Esophagus squamous epithelium (tissue), 5 donors: ENCODE data around the gene CUEDC1. TPM values are rescaled to one million over a fixed set of nuclear protein-coding genes. Genes with fewer than 3 reads are reported as not detected.

Experiments
- DNase-seq: peaks from one replicate; lab custom pipeline; 2025; lab: John Stamatoyannopoulos, UW
- H3K27ac ChIP-seq, 4 donors: fragments of 200-600 bp; sonication (generic); one replicate each; pipeline ENCODE4 v1.5.1; 2016 to 2019; ENCODE audit warnings: mild to moderate bottlenecking in 1 of 4
- H3K27me3 ChIP-seq, 4 donors: fragments of 200-600 bp; sonication (generic); 1 replicate in 3 of 4; 2 replicates in 1 of 4; pipeline versions ENCODE4 v1.5.1 to v1.6.0; 2017 to 2021; ENCODE audit warnings: antibody characterized with exemption in 1 of 4
- H3K36me3 ChIP-seq, 3 donors: fragments of 200-600 bp; sonication (generic); one replicate each; pipeline ENCODE4 v1.5.1; 2016 to 2019
- H3K4me1 ChIP-seq, 3 donors: fragments of 200-600 bp; sonication (generic); one replicate each; pipeline ENCODE4 v1.5.1; 2017 to 2019
- H3K4me3 ChIP-seq, 4 donors: fragments of 200-600 bp; sonication (generic); 1 replicate in 3 of 4; 2 replicates in 1 of 4; pipeline ENCODE4 v1.5.1; 2016 to 2019; ENCODE audit warnings: mild to moderate bottlenecking in 2 of 4, moderate library complexity in 1 of 4
- H3K9me3 ChIP-seq, 3 donors: fragments of 200-600 bp; sonication (generic); one replicate each; pipeline ENCODE4 v1.5.1; 2016 to 2019
- CTCF ChIP-seq, 6 experiments: fragments of 450-650 bp in 4 of 6; fragments of 200-600 bp in 2 of 6; sonication (generic) in 2 of 6; IDR thresholded peaks; one replicate each; pipeline ENCODE4 v1.5.1; 2016 to 2019; ENCODE audit warnings: antibody characterized with exemption in 6 of 6, mild to moderate bottlenecking in 4 of 6, moderate library complexity in 4 of 6
- POLR2A ChIP-seq, 4 donors: fragments of 450-650 bp; IDR thresholded peaks; one replicate each; pipeline ENCODE4 v1.6.1; 2017; ENCODE audit warnings: antibody characterized with exemption in 4 of 4, mild to moderate bottlenecking in 4 of 4, moderate library complexity in 3 of 4
- WGBS, 2 donors: methylation state at CpG; one replicate each; pipeline ENCODE4 v1.1.5; 2018; 5-methylcytosine and 5-hydroxymethylcytosine counted together
- intact Hi-C: fragments of 100-400 bp; cut with DNase I; formaldehyde crosslinking; loops from one replicate; pipeline ENCODE4 v1.15.0; 2022
- total RNA-seq, 4 donors: library from RNA; depleted of rRNA; stranded (reverse); fragments of >200 nt; gene quantifications; one replicate each; pipeline ENCODE4 v1.1.0, GENCODE V29; 2016
- donor health status: DM: yes; HTN: yes; CAD: no.

Gene CUEDC1
- total RNA-seq, 4 donors from 2014 or later, result 7.4 to 27.3 (median 18.4) TPM

- Histone ChIP-seq H3K9me3 (no peaks in the 10 kb centered on the region), H3K27ac (no peak overlapping the region), H3K4me3 (no peak overlapping the region), H3K36me3 (peaks cover 0 to 55% (median 26%) of the 10 kb centered on the region in 3 donors), H3K27me3 (no peaks in the 10 kb centered on the region), H3K4me1 (peaks cover 0 to 21% (median 7%) of the 10 kb centered on the region in 3 donors)
- TF ChIP-seq POLR2A (IDR thresholded peaks at IDR 0.05), result no peak
- TF ChIP-seq CTCF (IDR thresholded peaks at IDR 0.05), result no peak
- intact Hi-C loops, result loop anchor here (10.0 kb wide), 1 partner anchor 714 kb away; no protein-coding TSS in a partner anchor
- 57 to 71% methylated on average over 4 of the region's 4 CpGs for WGBS, 2 donors
- no peak for DNase-seq
These were observed 116.8 kb downstream of the CUEDC1 start for GRCh38 chr17:57838453-57838852.

GRCh38 chr17:57835333-57835900, 119.8 kb downstream of the CUEDC1 start:
- Histone ChIP-seq H3K27ac (peak overlapping the region in 3 of 4 donors; percentile 14 to 55 (median 49)), H3K4me1 (peaks cover 0 to 33% (median 11%) of the 10 kb centered on the region in 3 donors), H3K4me3 (no peak overlapping the region), H3K36me3 (peaks cover 0 to 33% (median 21%) of the 10 kb centered on the region in 3 donors), H3K27me3 (no peaks in the 10 kb centered on the region), H3K9me3 (no peaks in the 10 kb centered on the region)
- no peak for DNase-seq
- WGBS, 2 donors, result 96 to 98% methylated on average over 2 of the region's 2 CpGs
- intact Hi-C loops, result loop anchor here (10.0 kb wide), 1 partner anchor 711 kb away; no protein-coding TSS in a partner anchor
- TF ChIP-seq POLR2A (IDR thresholded peaks at IDR 0.05) (no peak), CTCF (IDR thresholded peaks at IDR 0.05) (no peak)

GRCh38 chr17:57834146-57834741, 121.0 kb downstream of the CUEDC1 start:
- Histone ChIP-seq H3K4me1 (peaks cover 0 to 33% (median 11%) of the 10 kb centered on the region in 3 donors), H3K27ac (peak overlapping the region; percentile 22 to 67 (median 52)), H3K4me3 (no peak overlapping the region), H3K27me3 (no peaks in the 10 kb centered on the region), H3K36me3 (peaks cover 0 to 21% (median 10%) of the 10 kb centered on the region in 3 donors), H3K9me3 (no peaks in the 10 kb centered on the region)
- intact Hi-C loops, result loop anchor here (10.0 kb wide), 1 partner anchor 709 kb away; no protein-coding TSS in a partner anchor
- 28 to 48% methylated on average over 6 to 13 of the region's 13 CpGs for WGBS, 2 donors
- TF ChIP-seq CTCF (IDR thresholded peaks at IDR 0.05) (peak in 2 of 6 experiments; percentile 16 to 39), POLR2A (IDR thresholded peaks at IDR 0.05) (no peak)
- no peak for DNase-seq

- peak overlapping the region in 3 of 4 donors; percentile 37 to 64 (median 39) for H3K4me3 ChIP-seq
- H3K9me3 ChIP-seq, result no peaks in the 10 kb centered on the region
- TF ChIP-seq CTCF (IDR thresholded peaks at IDR 0.05), result peak; percentile 77 to 88 (median 82)
- no peak for TF ChIP-seq POLR2A (IDR thresholded peaks at IDR 0.05)
- peaks cover 0 to 33% (median 11%) of the 10 kb centered on the region in 3 donors for H3K4me1 ChIP-seq
- intact Hi-C loops, result loop anchor here (10.0 kb wide), 1 partner anchor 709 kb away; no protein-coding TSS in a partner anchor
- DNase-seq, result no peak
- peak overlapping the region in 3 of 4 donors; percentile 70 to 80 (median 77) for H3K27ac ChIP-seq
- no peaks in the 10 kb centered on the region for H3K27me3 ChIP-seq
- 6 to 12% methylated on average over 13 of the region's 13 CpGs for WGBS, 2 donors
- peaks cover 0 to 12% (median under 1%) of the 10 kb centered on the region in 3 donors for H3K36me3 ChIP-seq
These were observed 121.9 kb downstream of the CUEDC1 start for GRCh38 chr17:57833179-57833939.
